Esophagus muscularis mucosa (tissue), 4 donors: ENCODE data around the gene LUC7L. TPM values are rescaled to one million over a fixed set of nuclear protein-coding genes. Genes with fewer than 3 reads are reported as not detected.

Source experiments
- DNase-seq: peaks from one replicate; pipeline ENCODE4 v3.0.0-alpha.2; 2017; ENCODE audit errors: extremely low spot score
- H3K27ac ChIP-seq, 4 donors: fragments of 200-600 bp; sonication (generic); replicated peaks in 1 of 4; 1 replicate in 3 of 4; 2 replicates in 1 of 4; pipeline ENCODE4 v1.5.1; 2016 to 2019; ENCODE audit warnings: mild to moderate bottlenecking in 1 of 4
- H3K27me3 ChIP-seq, 4 donors: fragments of 200-600 bp; sonication (generic); one replicate each; pipeline versions ENCODE4 v1.5.1 to v1.6.0; 2016 to 2019
- H3K36me3 ChIP-seq, 4 donors: fragments of 200-600 bp; sonication (generic); one replicate each; pipeline ENCODE4 v1.5.1; 2016 to 2019
- H3K4me1 ChIP-seq, 4 donors: fragments of 200-600 bp; sonication (generic); one replicate each; pipeline ENCODE4 v1.5.1; 2016 to 2019
- H3K4me3 ChIP-seq, 4 donors: fragments of 200-600 bp; sonication (generic); 1 replicate in 2 of 4; 2 replicates in 2 of 4; pipeline ENCODE4 v1.5.1; 2016 to 2019; ENCODE audit warnings: mild to moderate bottlenecking in 4 of 4, moderate library complexity in 1 of 4
- H3K9me3 ChIP-seq, 4 donors: fragments of 200-600 bp; sonication (generic); 1 replicate in 3 of 4; 2 replicates in 1 of 4; pipeline ENCODE4 v1.5.1; 2016 to 2019
- EP300 ChIP-seq: sonication (generic); formaldehyde crosslinking; IDR thresholded peaks from one replicate; pipeline ENCODE4 v1.6.1; 2017; ENCODE audit warnings: antibody characterized with exemption
- POLR2A ChIP-seq: fragments of 450-650 bp; IDR thresholded peaks from one replicate; pipeline ENCODE4 v1.6.1; 2017; ENCODE audit warnings: antibody characterized with exemption, moderate library complexity, mild to moderate bottlenecking, low read depth
- POLR2AphosphoS5 ChIP-seq, 2 donors: sonication (generic); formaldehyde crosslinking; IDR thresholded peaks; one replicate each; pipeline ENCODE4 v1.6.1; 2017; ENCODE audit warnings: antibody characterized with exemption in 2 of 2
- WGBS: methylation state at CpG from one replicate; pipeline ENCODE4 v1.1.5; 2018; 5-methylcytosine and 5-hydroxymethylcytosine counted together
- intact Hi-C: fragments of 100-400 bp; cut with DNase I; formaldehyde crosslinking; loops from one replicate; pipeline ENCODE4 v1.15.1; 2023
- total RNA-seq, 4 donors: library from RNA; depleted of rRNA; stranded (reverse); fragments of >200 nt; gene quantifications; one replicate each; pipeline versions ENCODE4 v1.1.0 to v1.2.1, GENCODE V29; 2016
- TF ChIP-seq, protein P1 (sequence below), 3 experiments: fragments of 200-600 bp in 2 of 3; fragments of 450-650 bp in 1 of 3; sonication (generic) in 2 of 3; IDR thresholded peaks; one replicate each; pipeline ENCODE4 v1.5.1; 2017 to 2019; ENCODE audit warnings: antibody characterized with exemption in 3 of 3, mild to moderate bottlenecking in 2 of 3, moderate library complexity in 1 of 3

The LUC7L gene
- total RNA-seq, 4 donors from 2014 or later = 34.8 to 60.6 (median 50.2) TPM

GRCh38 chr16:146646-147045 lies 82.6 kb downstream of the LUC7L start:
- TF ChIP-seq POLR2AphosphoS5 (IDR thresholded peaks at IDR 0.05) (no peak), EP300 (no peak), POLR2A (no peak)
- TF ChIP-seq, protein P1, sequence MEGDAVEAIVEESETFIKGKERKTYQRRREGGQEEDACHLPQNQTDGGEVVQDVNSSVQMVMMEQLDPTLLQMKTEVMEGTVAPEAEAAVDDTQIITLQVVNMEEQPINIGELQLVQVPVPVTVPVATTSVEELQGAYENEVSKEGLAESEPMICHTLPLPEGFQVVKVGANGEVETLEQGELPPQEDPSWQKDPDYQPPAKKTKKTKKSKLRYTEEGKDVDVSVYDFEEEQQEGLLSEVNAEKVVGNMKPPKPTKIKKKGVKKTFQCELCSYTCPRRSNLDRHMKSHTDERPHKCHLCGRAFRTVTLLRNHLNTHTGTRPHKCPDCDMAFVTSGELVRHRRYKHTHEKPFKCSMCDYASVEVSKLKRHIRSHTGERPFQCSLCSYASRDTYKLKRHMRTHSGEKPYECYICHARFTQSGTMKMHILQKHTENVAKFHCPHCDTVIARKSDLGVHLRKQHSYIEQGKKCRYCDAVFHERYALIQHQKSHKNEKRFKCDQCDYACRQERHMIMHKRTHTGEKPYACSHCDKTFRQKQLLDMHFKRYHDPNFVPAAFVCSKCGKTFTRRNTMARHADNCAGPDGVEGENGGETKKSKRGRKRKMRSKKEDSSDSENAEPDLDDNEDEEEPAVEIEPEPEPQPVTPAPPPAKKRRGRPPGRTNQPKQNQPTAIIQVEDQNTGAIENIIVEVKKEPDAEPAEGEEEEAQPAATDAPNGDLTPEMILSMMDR (IDR thresholded peaks at IDR 0.05) = no peak
- Histone ChIP-seq H3K4me3 (no peak overlapping the region), H3K4me1 (no peaks in the 10 kb centered on the region), H3K36me3 (no peaks in the 10 kb centered on the region), H3K27ac (no peak overlapping the region), H3K9me3 (no peaks in the 10 kb centered on the region), H3K27me3 (peaks cover 3 to 58% (median 3%) of the 10 kb centered on the region in 4 donors)
- 83% methylated on average over 2 of the region's 2 CpGs for WGBS
- intact Hi-C loops = no loop called here
- no peak for DNase-seq

DNA sequence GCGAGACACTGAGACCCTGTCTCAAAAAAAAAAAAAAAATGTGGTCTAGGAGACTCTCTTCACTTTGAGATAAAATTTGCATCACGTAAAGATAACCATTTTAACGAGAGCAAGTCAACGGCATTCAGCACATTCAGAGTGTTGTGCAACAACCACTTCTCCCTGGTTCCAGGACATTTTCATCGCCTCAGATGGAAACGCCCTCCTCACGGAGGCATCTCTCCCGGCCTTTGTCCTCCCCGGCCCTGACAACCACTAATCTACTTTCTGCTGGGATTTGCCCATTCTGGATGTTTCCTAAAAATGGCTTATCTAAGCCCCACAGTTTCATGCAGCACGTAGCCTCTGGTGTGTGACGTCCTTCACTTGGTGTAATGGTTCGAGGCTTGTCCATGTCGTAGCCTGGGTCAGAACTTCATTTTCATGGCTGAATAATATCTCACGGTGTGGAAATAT lies 84.4 kb downstream of the LUC7L start:
- H3K4me1 ChIP-seq = no peaks in the 10 kb centered on the region
- no peak for TF ChIP-seq EP300
- TF ChIP-seq, protein P1 (IDR thresholded peaks at IDR 0.05) = no peak
- no peak for TF ChIP-seq POLR2AphosphoS5 (IDR thresholded peaks at IDR 0.05)
- H3K36me3 ChIP-seq = no peaks in the 10 kb centered on the region
- intact Hi-C loops = no loop called here
- no peak overlapping the region for H3K27ac ChIP-seq
- DNase-seq = no peak
- WGBS = 86% methylated on average over 14 of the region's 14 CpGs
- no peak overlapping the region for H3K4me3 ChIP-seq
- no peaks in the 10 kb centered on the region for H3K9me3 ChIP-seq
- peaks cover 0 to 48% (median 3%) of the 10 kb centered on the region in 4 donors for H3K27me3 ChIP-seq

- 73% methylated on average over 6 of the region's 6 CpGs for WGBS
- no peaks in the 10 kb centered on the region for H3K36me3 ChIP-seq
- no peak overlapping the region for H3K4me3 ChIP-seq
- H3K4me1 ChIP-seq = peaks cover 0 to 8% (median 3%) of the 10 kb centered on the region in 4 donors
- no peak overlapping the region for H3K27ac ChIP-seq
- intact Hi-C loops = no loop called here
- TF ChIP-seq, protein P1 (IDR thresholded peaks at IDR 0.05) = no peak
- no peak for TF ChIP-seq POLR2AphosphoS5 (IDR thresholded peaks at IDR 0.05)
- TF ChIP-seq POLR2A = no peak
- TF ChIP-seq EP300 = no peak
- no peaks in the 10 kb centered on the region for H3K9me3 ChIP-seq
- peaks cover 0 to 40% (median 2%) of the 10 kb centered on the region in 4 donors for H3K27me3 ChIP-seq
- DNase-seq = no peak
Measured at GRCh38 chr16:143456-143855, 85.8 kb downstream of the LUC7L start.

GRCh38 chr16:143047-143446 lies 86.2 kb downstream of the LUC7L start:
- TF ChIP-seq, protein P1 (IDR thresholded peaks at IDR 0.05) = no peak
- no peak for TF ChIP-seq POLR2A
- TF ChIP-seq POLR2AphosphoS5 (IDR thresholded peaks at IDR 0.05) = no peak
- no peak for TF ChIP-seq EP300

GRCh38 chr16:142405-142967 lies 86.8 kb downstream of the LUC7L start:
- Histone ChIP-seq H3K27me3 (peaks cover 0 to 32% (median 2%) of the 10 kb centered on the region in 4 donors), H3K27ac (no peak overlapping the region), H3K36me3 (no peaks in the 10 kb centered on the region), H3K4me3 (no peak overlapping the region), H3K9me3 (no peaks in the 10 kb centered on the region), H3K4me1 (peaks cover 3 to 12% (median 8%) of the 10 kb centered on the region in 4 donors)
- TF ChIP-seq EP300 (no peak), POLR2A (no peak), POLR2AphosphoS5 (IDR thresholded peaks at IDR 0.05) (no peak)
- TF ChIP-seq, protein P1 (IDR thresholded peaks at IDR 0.05) = no peak
- intact Hi-C loops = no loop called here
- no peak for DNase-seq
- 76% methylated on average over 12 of the region's 12 CpGs for WGBS

More at GRCh38 chr16:143047-143446, 86.2 kb downstream of the LUC7L start:
- Histone ChIP-seq H3K27ac (no peak overlapping the region), H3K4me1 (peaks cover 0 to 8% (median 3%) of the 10 kb centered on the region in 4 donors), H3K4me3 (no peak overlapping the region), H3K36me3 (no peaks in the 10 kb centered on the region), H3K9me3 (no peaks in the 10 kb centered on the region), H3K27me3 (peaks cover 0 to 36% (median 2%) of the 10 kb centered on the region in 4 donors)
- 84% methylated on average over 6 of the region's 6 CpGs for WGBS
- intact Hi-C loops = no loop called here
- DNase-seq = no peak
